ENCODE results near the gene VWF. TPM values are rescaled to one million over a fixed set of nuclear protein-coding genes. Genes with fewer than 3 reads are reported as not detected.
"Not testable (repeated sequence)": the region's sequence is repeated elsewhere in the genome, so short reads cannot be mapped to it uniquely, and the experiment has no call there.

Gene VWF
- total RNA-seq, 1 experiment from 2014 or later = 0.05 TPM

- no peak for DNase-seq (ENCODE audit: low read depth)
These were observed 88.0 kb downstream of the VWF start for GRCh38 chr12:6036509-6036908.

- no peak for DNase-seq (ENCODE audit: low read depth)
These were observed 89.9 kb downstream of the VWF start for GRCh38 chr12:6034596-6034995.

DNA sequence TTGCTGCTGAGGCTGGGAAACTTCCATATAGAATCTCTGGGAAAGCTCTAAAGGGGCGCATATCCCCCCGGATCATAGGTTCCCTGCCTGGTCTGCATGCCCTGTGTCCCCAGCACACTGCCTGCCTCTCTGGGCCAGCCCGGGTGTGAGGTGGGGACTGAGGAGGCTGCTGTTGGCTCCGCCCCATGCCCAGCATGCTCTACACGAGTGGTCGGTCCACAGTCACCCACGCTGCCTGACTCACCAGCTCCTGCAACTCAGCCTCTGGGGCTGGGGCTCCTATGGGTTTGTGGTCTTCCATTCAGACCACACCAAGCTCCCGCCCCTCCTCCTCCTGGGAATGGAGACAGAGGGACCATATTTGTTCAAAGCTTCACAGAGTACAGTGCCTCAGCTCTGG is 90.9 kb downstream of the VWF start:
- no peak for DNase-seq (ENCODE audit: low read depth)

DNA sequence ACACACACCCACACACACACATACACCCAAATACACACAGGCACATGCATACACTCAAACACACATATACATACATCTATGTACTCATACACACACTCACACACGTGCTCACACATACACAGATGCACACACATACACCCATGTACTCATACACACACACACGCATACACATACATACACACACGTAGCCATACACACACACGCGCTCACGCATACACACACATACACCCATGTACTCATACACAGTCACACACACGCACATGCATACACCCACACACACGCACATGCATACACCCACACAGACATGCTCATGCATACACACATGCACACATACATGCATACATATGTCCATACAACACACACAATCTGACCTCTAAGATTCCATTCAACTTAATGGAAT is 91.7 kb downstream of the VWF start:
- DNase-seq (ENCODE audit: low read depth) = no peak

DNA sequence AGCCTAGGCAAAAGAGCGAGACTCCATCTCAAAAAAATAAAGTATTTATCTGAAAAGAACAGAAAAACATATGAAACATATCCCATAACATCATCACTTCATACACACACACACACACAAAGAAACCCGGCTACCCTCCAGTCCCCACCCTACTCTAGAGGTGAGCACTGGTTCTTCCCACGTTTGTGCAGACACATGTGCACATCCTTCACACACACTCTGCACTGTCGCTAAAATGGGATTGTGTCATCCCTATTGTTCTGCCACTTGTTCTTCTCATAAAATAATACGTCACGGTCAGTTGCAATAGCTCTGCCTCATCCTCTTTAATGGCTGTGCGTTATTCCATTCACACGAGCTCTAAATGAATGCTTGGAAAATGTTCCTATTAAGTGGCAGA is 93.5 kb downstream of the VWF start:
- DNase-seq (ENCODE audit: low read depth) = no peak

GRCh38 chr12:6030081-6030480 is 94.4 kb downstream of the VWF start:
- DNase-seq (ENCODE audit: low read depth) = no peak

GRCh38 chr12:6029401-6029800 is 95.1 kb downstream of the VWF start:
- no peak for DNase-seq (ENCODE audit: low read depth)

DNA sequence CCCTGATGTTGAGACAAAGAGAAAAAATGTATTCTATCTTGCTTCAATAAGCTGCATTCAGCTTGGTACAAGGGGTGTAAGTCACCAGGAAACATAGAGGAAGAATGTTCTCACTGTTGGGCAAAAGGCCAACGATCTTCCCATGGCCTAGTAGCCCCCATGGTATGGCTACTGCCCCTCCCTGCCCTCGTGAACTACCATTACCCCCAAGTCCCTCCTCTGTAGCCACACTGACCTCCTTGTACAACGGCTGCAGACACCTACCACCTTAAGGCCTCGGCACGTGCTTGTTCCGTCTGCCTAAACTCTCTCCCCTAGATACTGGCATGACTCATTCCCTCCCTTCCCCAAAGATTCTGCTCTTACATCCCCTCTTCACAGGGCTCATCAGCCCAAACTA is 97.5 kb downstream of the VWF start:
- DNase-seq (ENCODE audit: low read depth) = no peak

- not testable (repeated sequence) for DNase-seq (ENCODE audit: low read depth)
These were observed 98.7 kb downstream of the VWF start for GRCh38 chr12:6025703-6026298.

DNA sequence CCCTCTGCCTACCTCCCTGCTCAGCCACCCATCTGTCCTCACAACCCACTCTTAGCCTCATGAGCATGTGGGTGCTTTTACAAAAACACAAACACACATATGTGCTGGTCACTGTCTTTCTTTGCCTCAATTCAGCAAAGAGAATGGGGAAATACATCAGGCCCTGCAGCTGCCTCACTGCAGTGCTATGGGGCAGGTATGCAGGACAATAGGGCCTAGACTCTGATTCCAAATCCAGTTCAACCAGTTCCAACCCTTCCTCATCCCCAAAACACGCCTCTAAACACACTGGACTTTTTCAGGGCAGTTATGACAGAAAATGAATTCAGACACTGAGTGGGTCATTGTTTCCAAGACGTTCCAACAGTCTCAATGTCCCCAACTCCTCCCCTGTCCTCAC is 100.4 kb downstream of the VWF start:
- not testable (repeated sequence) for DNase-seq (ENCODE audit: low read depth)

- no peak for DNase-seq (ENCODE audit: low read depth)
These were observed 103.5 kb downstream of the VWF start for GRCh38 chr12:6020930-6021329.

DNA sequence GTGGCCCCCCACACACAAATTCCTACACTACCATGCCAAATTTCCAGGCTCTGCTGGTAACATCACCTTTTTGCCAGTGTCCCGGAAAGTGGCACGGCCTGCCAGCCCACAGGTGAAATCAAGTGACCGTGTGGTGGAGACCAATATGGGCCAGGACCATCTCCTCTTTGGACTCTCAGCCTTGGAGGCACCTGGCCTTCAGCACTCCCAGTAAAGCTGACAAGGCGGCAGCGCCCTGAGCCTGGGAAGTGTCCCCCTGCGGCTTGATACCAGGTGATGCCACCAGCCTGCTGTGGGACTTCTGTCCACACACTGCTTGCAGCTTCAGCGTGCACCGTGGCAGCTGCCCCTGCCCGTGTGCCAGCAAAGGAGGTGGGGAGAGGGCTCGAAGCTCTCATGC is 104.0 kb downstream of the VWF start:
- not testable (repeated sequence) for DNase-seq (ENCODE audit: low read depth)

- not testable (repeated sequence) for DNase-seq (ENCODE audit: low read depth)
These were observed 105.2 kb downstream of the VWF start for GRCh38 chr12:6019256-6019655.

- DNase-seq (ENCODE audit: low read depth) = no peak
These were observed 106.2 kb downstream of the VWF start for GRCh38 chr12:6018265-6018664.

DNA sequence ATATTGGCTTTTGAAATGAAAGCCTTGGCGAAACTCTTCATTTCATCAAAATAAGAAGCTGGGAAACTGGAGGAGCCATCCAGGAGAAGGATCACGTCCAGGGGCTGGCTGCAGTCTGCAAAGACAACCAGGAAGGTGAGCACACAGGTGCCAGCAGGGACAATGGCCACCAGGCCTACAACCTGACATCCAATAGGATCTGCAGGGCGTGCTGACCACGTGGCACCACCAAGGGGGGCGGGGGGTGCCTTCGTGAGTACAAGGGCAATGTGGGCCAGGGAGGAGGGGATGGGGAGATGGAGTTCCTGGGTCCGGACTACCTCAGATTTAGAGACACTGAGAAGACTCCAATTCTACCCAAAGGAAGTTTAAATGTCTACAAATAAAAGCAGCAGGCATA is 107.7 kb downstream of the VWF start:
- DNase-seq (ENCODE audit: low read depth) = no peak

GRCh38 chr12:6016004-6016403 is 108.5 kb downstream of the VWF start:
- not testable (repeated sequence) for DNase-seq (ENCODE audit: low read depth)

DNA sequence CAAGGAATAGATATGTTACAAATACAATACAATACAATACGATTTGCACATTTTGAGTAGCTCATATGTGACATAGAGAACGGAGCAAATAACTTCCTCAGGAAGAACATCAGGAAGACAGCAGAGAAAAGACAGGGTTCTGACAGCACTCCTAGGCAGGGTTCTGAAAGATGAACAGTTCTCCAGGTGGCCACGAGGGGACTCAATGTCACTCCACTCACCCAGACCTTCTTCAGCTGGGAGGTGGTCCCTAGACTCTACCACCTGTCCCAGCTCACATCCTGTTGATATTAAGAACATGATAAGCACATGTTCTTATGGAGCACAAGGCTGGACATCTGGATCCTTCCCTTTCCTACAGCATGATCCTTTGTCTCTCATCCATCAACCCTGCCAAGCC is 109.2 kb downstream of the VWF start:
- DNase-seq (ENCODE audit: low read depth) = not testable (repeated sequence)

DNA sequence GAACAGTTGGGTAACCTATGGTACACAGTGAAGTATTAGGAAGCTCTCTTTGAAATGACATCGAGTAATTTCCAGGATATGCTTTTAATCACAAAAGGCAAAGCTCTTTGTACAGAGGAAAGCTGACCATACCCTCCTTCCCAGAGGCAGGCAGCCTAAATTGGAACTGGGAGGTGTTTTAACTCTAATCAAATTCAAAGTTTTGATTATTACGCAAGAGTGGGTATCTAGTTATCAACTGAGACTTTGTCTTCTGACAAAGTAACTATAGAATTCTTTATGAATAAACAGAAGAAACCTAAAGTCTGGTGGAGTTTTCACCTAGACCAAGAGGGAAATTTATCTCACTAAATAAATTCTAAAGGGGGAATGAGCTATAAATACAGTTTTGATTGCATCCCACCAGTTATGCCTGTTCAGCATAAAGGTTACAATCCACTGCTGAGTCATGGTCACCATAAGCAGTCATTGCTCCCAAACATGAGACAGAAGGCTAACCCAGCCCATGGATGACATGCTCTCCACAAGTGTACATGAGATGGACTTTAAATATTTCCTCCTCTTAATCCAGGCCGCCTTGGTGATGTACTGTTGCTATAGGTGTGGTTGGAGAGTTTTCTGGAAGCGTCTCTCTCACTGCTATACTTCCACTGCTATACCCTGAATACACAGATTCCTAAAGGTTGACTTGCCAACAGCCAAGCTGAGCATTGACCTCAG is 113.7 kb downstream of the VWF start:
- not testable (repeated sequence) for DNase-seq (ENCODE audit: low read depth)

- DNase-seq (ENCODE audit: low read depth) = no peak
These were observed 127.2 kb downstream of the VWF start for GRCh38 chr12:5997260-5997659.

DNA sequence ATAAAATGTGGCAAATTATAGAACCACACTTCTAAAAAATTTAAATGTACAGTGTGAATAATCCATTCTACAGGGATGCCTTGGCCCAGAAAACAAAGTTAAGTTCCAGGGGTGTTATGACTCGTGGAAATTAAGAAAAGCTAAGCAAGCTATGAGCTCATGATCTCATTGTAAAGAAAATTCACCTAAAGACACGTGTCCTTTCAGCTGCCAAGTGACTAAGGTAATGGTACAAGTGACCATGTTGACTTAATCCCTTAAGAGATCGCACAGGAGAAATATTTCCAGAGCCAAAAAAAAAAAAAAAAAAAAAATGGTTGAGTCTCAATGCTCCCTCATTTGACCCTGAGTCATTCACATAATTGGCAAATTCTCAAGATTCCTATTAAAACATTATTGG is 128.0 kb downstream of the VWF start:
- DNase-seq (ENCODE audit: low read depth) = no peak

DNA sequence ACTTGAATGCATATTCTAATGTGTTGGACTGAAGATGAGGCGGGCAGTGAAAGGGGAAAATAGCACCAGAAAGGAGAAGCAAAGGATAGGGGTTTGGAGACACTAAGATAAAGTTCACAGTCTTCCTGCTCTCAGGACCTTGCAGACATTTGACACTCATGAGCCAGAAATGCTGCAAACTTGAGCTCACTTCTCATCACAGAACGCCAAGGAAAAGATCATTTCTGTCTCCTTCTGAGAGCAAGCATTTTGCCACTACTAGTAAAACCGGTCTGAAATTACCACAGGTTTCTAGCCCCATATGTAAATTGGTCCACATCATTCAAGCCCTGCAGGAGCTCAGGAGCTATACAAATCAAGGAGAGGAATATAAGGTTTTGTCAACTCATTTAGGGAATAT is 134.8 kb downstream of the VWF start:
- DNase-seq (ENCODE audit: low read depth) = no peak

GRCh38 chr12:5988659-5989116 is 135.8 kb downstream of the VWF start:
- DNase-seq (ENCODE audit: low read depth) = peak; percentile 59

GRCh38 chr12:5988088-5988487 is 136.4 kb downstream of the VWF start:
- no peak for DNase-seq (ENCODE audit: low read depth)

DNA sequence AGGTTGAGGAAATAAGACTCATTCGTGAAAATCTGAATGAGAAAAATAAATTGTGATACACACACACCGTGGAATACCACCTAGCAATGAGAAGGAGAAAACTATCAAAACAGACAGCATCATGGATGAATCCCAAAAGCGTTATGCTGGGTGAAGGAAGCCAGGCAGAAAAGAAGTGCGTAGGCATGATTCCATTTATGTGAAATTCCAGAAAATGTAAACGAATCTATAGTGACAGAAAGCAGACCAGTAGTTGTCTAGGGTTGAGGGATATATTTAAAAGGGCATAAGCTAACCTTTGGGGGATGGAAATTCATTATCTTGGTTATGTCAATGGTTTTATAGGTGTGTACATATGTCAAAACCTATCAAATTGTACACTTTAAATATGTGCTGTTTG is 136.9 kb downstream of the VWF start:
- no peak for DNase-seq (ENCODE audit: low read depth)
